Activated T-cell treated with anti-CD3 and anti-CD28 coated beads for 4 hours (primary cell): ENCODE data around the gene CFAP90.

Source experiments
- DNase-seq: peaks from one replicate; pipeline ENCODE4 v3.0.0-alpha.2; 2020

CFAP90 gene

GRCh38 chr5:7850395-7851239, at the start of gene CFAP90:
Gene CFAP90 (minus strand): TSS chr5:7851133. CDS start chr5:7851021, 112 bp downstream.
- DNase-seq: no peak

GRCh38 chr5:7897014-7897600, 46.2 kb upstream of the CFAP90 start:
- no peak for DNase-seq

- no peak for DNase-seq
Measured at GRCh38 chr5:7894860-7895259, 43.9 kb upstream of the CFAP90 start.

GRCh38 chr5:7894439-7894838, 43.5 kb upstream of the CFAP90 start:
- DNase-seq: no peak

- DNase-seq: no peak
Measured at GRCh38 chr5:7888901-7889300, 38.0 kb upstream of the CFAP90 start.

GRCh38 chr5:7886849-7887475, 36.0 kb upstream of the CFAP90 start:
- DNase-seq: no peak

GRCh38 chr5:7884491-7885267, 33.7 kb upstream of the CFAP90 start:
- DNase-seq: no peak

GRCh38 chr5:7882926-7883325, 32.0 kb upstream of the CFAP90 start:
- no peak for DNase-seq

- DNase-seq: no peak
Measured at GRCh38 chr5:7881816-7882215, 30.9 kb upstream of the CFAP90 start.

- DNase-seq: no peak
Measured at GRCh38 chr5:7881091-7881490, 30.2 kb upstream of the CFAP90 start.

- DNase-seq: no peak
Measured at GRCh38 chr5:7878381-7878873, 27.5 kb upstream of the CFAP90 start.

- DNase-seq: no peak
Measured at GRCh38 chr5:7877851-7878250, 26.9 kb upstream of the CFAP90 start.

- DNase-seq: no peak
Measured at GRCh38 chr5:7876867-7877266, 25.9 kb upstream of the CFAP90 start.

- DNase-seq: no peak
Measured at GRCh38 chr5:7875151-7875550, 24.2 kb upstream of the CFAP90 start.

- DNase-seq: no peak
Measured at GRCh38 chr5:7874639-7875038, 23.7 kb upstream of the CFAP90 start.

GRCh38 chr5:7873216-7873615, 22.3 kb upstream of the CFAP90 start:
- DNase-seq: no peak

- DNase-seq: no peak
Measured at GRCh38 chr5:7872517-7873130, 21.7 kb upstream of the CFAP90 start.

- no peak for DNase-seq
Measured at GRCh38 chr5:7871653-7872052, 20.7 kb upstream of the CFAP90 start.

GRCh38 chr5:7869474-7870136, 18.7 kb upstream of the CFAP90 start:
- DNase-seq: no peak

- peak; percentile 81 for DNase-seq
Measured at GRCh38 chr5:7868773-7869473, 18.0 kb upstream of the CFAP90 start, which contains the start of the genes FASTKD3 and MTRR. Gene FASTKD3 (minus strand): TSS chr5:7869031. CDS start chr5:7868083, 948 bp downstream. Gene MTRR (plus strand): TSS chr5:7869148. CDS start chr5:7870795, 1,647 bp downstream.

GRCh38 chr5:7868427-7868772, 17.5 kb upstream of the CFAP90 start:
- DNase-seq: no peak
